ENCODE results near the gene MAP2K3.

MAP2K3 gene

DNA sequence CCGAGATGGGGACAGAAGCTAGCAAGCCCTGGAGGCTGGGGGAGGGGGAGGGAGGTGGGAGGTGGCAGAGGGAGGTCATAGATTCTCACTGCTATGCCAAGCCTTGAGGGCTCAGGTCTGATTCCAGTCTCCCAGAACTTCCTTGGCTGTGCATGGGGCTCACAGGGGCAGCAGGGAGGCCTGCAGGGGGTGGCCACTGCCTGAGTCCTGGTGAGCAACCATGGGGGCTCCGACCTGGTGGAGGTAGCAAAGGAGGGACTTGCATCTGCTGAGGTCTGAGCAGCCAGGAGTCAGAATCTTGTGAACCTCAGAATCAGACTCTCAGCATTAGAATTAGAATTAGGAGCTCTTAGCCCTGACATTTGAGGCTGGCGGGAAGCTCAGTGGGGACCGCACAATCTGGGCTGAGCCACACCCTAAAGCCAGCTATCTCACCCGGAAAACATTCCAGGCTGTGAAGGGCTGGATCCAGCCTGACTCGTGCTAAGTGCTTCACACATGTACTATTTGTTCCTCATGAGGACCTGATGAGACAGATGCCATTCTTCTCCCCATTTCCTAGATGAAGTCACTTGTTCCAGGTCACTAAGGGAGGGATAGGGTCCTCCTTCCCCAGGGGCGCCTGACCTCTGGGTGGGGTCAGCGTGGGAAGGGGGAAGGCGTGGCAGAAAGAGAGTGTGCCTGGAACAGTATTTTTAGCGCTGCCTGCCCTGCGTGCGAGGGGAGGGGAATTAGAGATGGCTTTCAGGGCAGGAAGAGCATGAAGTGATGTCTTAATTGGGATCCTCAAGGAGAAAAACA, 74.4 kb downstream of the MAP2K3 start:
- peaks cover 9% of the 10 kb centered on the region for H3K27me3 ChIP-seq (ENCODE audit: insufficient read depth, low read depth, severe bottlenecking)
- no peak for DNase-seq

DNA sequence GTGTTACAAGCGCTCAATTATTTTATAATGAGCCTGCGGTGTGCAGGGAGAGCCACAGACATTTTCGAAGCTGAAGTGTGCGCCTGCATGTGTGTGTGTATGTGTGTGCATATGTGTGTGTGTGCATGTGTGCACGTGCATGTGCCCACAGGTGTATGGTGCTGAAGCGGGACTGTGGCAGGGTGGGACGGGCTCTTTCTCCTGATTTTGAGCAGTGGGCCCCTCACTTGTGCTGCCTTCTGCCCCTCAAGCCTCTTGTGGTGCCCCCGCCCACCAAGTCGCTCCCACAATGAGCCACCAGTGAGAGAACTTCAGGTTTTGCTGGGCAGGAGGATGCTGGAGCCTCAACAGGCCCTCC, 75.0 kb downstream of the MAP2K3 start:
- Histone ChIP-seq H3K4me3 (ENCODE audit: low read depth, low read length) (no peak overlapping the region), H3K27me3 (ENCODE audit: insufficient read depth, low read depth, severe bottlenecking) (peaks cover 8% of the 10 kb centered on the region)

More for the DNA sequence above, 74.4 kb downstream of the MAP2K3 start:
- Histone ChIP-seq H3K9me3 (ENCODE audit: severe bottlenecking) (no peaks in the 10 kb centered on the region), H3K27ac (no peak overlapping the region), H3K4me3 (ENCODE audit: low read depth, low read length) (no peak overlapping the region), H3K36me3 (no peaks in the 10 kb centered on the region)
- TF ChIP-seq, protein P1, sequence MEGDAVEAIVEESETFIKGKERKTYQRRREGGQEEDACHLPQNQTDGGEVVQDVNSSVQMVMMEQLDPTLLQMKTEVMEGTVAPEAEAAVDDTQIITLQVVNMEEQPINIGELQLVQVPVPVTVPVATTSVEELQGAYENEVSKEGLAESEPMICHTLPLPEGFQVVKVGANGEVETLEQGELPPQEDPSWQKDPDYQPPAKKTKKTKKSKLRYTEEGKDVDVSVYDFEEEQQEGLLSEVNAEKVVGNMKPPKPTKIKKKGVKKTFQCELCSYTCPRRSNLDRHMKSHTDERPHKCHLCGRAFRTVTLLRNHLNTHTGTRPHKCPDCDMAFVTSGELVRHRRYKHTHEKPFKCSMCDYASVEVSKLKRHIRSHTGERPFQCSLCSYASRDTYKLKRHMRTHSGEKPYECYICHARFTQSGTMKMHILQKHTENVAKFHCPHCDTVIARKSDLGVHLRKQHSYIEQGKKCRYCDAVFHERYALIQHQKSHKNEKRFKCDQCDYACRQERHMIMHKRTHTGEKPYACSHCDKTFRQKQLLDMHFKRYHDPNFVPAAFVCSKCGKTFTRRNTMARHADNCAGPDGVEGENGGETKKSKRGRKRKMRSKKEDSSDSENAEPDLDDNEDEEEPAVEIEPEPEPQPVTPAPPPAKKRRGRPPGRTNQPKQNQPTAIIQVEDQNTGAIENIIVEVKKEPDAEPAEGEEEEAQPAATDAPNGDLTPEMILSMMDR (IDR thresholded peaks at IDR 0.05; ENCODE audit: low read depth, low read length): no peak

DNA sequence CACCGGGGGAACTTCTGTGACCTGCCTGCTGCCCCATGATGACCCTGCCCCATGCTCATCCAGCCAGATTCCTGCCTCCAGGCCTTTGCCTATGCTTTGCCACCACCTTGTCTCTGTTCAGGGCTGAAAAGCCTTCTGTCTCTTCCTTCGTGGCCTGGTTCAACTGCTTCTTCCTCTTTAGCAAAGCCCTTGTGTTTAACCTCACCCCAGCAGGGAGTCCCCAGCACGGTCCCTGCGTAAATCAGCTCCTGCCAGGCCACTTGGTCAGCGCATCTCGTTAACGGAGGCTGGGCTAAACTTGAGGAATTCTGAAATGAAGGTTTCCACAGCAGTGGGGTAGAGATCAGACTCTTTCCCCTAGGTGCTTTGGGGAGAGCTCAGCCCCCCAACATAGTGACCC, 75.5 kb downstream of the MAP2K3 start:
- H3K27me3 ChIP-seq (ENCODE audit: insufficient read depth, low read depth, severe bottlenecking): peaks cover 10% of the 10 kb centered on the region
- no peaks in the 10 kb centered on the region for H3K36me3 ChIP-seq
- TF ChIP-seq, protein P1 (IDR thresholded peaks at IDR 0.05; ENCODE audit: low read depth, low read length): no peak
- no peak overlapping the region for H3K4me3 ChIP-seq (ENCODE audit: low read depth, low read length)
- DNase-seq: no peak
- H3K27ac ChIP-seq: no peak overlapping the region
- H3K9me3 ChIP-seq (ENCODE audit: severe bottlenecking): no peaks in the 10 kb centered on the region

More for the DNA sequence above, 75.0 kb downstream of the MAP2K3 start:
- Histone ChIP-seq H3K9me3 (ENCODE audit: severe bottlenecking) (no peaks in the 10 kb centered on the region), H3K27ac (no peak overlapping the region), H3K36me3 (no peaks in the 10 kb centered on the region)
- TF ChIP-seq, protein P1 (IDR thresholded peaks at IDR 0.05; ENCODE audit: low read depth, low read length): no peak
- DNase-seq: no peak

DNA sequence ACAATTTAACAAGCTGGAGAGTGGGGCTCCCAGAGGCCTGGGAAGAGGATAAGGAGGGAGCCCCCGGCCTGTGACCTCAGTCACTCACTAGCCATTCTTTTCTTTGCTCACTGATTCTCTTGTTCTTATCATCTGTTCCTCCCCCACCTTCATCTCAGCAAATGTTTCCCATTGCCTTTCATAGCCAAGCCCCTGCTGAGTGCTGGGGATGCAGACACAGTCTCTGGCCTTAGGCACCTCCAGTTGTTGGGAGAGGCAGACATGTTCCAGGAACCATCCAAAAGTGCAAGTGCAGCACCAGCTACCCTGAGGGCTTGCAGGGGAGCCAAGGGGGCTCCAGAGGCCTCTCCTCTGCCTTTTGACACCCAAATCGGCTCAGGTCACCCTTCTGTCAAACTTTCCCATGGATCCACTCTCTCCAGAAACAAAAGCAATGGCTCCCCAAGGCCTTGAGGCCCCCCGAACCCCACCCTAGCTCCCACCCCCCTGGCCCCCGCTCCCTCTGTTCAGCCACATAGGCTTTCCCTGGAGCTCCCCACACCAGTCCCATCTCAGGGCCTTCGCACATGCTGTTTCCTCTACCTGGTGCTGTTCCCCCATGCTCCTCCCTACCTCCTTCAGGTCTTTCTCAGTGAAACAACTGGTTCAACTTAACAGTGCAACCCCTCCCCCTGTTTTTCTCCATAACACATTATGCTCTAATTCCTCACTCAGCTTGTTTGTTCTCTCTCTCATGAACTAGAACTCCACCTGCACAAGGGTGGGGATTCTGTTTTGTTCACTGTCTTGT, 76.7 kb downstream of the MAP2K3 start:
- no peak overlapping the region for H3K4me3 ChIP-seq (ENCODE audit: low read depth, low read length)
- peaks cover 15% of the 10 kb centered on the region for H3K27me3 ChIP-seq (ENCODE audit: insufficient read depth, low read depth, severe bottlenecking)
- DNase-seq: no peak
- H3K36me3 ChIP-seq: no peaks in the 10 kb centered on the region
- TF ChIP-seq, protein P1 (IDR thresholded peaks at IDR 0.05; ENCODE audit: low read depth, low read length): no peak
- no peaks in the 10 kb centered on the region for H3K9me3 ChIP-seq (ENCODE audit: severe bottlenecking)
- H3K27ac ChIP-seq: no peak overlapping the region

DNA sequence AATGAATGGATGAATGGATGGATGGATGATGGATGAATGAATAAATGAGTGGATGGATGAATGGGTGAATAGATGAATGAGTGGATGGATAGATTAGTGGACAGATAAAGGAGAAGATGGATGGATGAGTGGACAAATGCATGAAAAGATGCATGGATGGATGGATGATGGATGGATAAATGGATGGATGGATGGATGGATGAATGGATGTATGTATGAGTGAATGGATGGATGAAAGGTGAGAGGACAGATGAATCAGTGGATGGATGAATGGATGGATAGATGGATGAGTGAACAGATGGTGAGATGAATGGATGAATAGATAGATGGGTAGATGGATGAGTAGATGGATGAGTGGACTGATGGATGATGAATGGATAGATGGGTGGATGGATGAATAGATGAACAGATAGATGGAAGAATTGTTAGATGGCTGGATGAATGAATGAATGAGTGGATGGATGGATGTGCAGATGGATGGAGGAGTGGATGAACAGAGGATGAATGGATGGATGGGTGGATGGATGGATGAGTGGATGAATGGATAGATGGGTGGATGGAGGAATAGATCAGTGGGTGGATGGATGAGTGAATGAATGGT, 77.9 kb downstream of the MAP2K3 start:
- TF ChIP-seq, protein P1 (IDR thresholded peaks at IDR 0.05; ENCODE audit: low read depth, low read length): no peak
- Histone ChIP-seq H3K4me3 (ENCODE audit: low read depth, low read length) (no peak overlapping the region), H3K9me3 (ENCODE audit: severe bottlenecking) (no peaks in the 10 kb centered on the region)

More for the DNA sequence above, 77.9 kb downstream of the MAP2K3 start:
- no peak overlapping the region for H3K27ac ChIP-seq
- peaks cover 15% of the 10 kb centered on the region for H3K27me3 ChIP-seq (ENCODE audit: insufficient read depth, low read depth, severe bottlenecking)
- no peak for DNase-seq
- no peaks in the 10 kb centered on the region for H3K36me3 ChIP-seq

All from WERI-Rb-1 (cell line).